CD4-positive, alpha-beta T cell treated with Interleukin-15 for 4 hours (primary cell): ENCODE measurements around the gene COPE.

ENCODE experiments used
- DNase-seq: peaks from one replicate; pipeline ENCODE4 v3.0.0-alpha.2; 2020; ENCODE audit warnings: low spot score

The COPE gene

GRCh38 chr19:18894254-18895037, 24.7 kb downstream of the COPE start:
- no peak for DNase-seq

GRCh38 chr19:18893587-18894253, 25.5 kb downstream of the COPE start:
- no peak for DNase-seq

GRCh38 chr19:18889949-18890745, 29.0 kb downstream of the COPE start:
- no peak for DNase-seq

- no peak for DNase-seq
Measured at GRCh38 chr19:18886972-18887371, 32.2 kb downstream of the COPE start.

GRCh38 chr19:18883526-18884304, 35.5 kb downstream of the COPE start:
- no peak for DNase-seq

GRCh38 chr19:18881491-18881890, 37.7 kb downstream of the COPE start:
- no peak for DNase-seq

- no peak for DNase-seq
Measured at GRCh38 chr19:18879579-18880373, 39.4 kb downstream of the COPE start.

- DNase-seq, result no peak
Measured at GRCh38 chr19:18878858-18879578, 40.2 kb downstream of the COPE start.

GRCh38 chr19:18878058-18878797, 41.0 kb downstream of the COPE start:
- DNase-seq, result no peak

- DNase-seq, result no peak
Measured at GRCh38 chr19:18876865-18877264, 42.3 kb downstream of the COPE start.

- no peak for DNase-seq
Measured at GRCh38 chr19:18875726-18876125, 43.5 kb downstream of the COPE start.

GRCh38 chr19:18871543-18871942, 47.6 kb downstream of the COPE start:
- no peak for DNase-seq

- no peak for DNase-seq
Measured at GRCh38 chr19:18870531-18871172, 48.5 kb downstream of the COPE start.

- DNase-seq, result no peak
Measured at GRCh38 chr19:18869781-18870530, 49.2 kb downstream of the COPE start.

GRCh38 chr19:18869023-18869618, 50.1 kb downstream of the COPE start:
- no peak for DNase-seq

GRCh38 chr19:18868380-18869022, 50.7 kb downstream of the COPE start:
- DNase-seq, result no peak

- no peak for DNase-seq
Measured at GRCh38 chr19:18867751-18868150, 51.4 kb downstream of the COPE start.

GRCh38 chr19:18867199-18867598, 52.0 kb downstream of the COPE start:
- no peak for DNase-seq
